IPS-18a (cell line): ENCODE measurements around the gene FBXW12.

ENCODE experiments used
- H3K27ac ChIP-seq: one replicate; pipeline ENCODE4 v1.5.1; 2013; ENCODE audit warnings: low read length
- H3K27me3 ChIP-seq: one replicate; pipeline ENCODE4 v1.6.1; 2013; ENCODE audit warnings: mild to moderate bottlenecking, low read length; ENCODE audit not compliant: control insufficient read depth, insufficient read depth
- H3K36me3 ChIP-seq: one replicate; pipeline ENCODE4 v1.6.1; 2013; ENCODE audit warnings: low read depth, low read length; ENCODE audit not compliant: control insufficient read depth
- H3K4me1 ChIP-seq: one replicate; pipeline ENCODE4 v1.6.1; 2013; ENCODE audit warnings: low read depth, low read length; ENCODE audit not compliant: control insufficient read depth
- H3K4me3 ChIP-seq: one replicate; pipeline ENCODE4 v1.5.1; 2013; ENCODE audit warnings: low read length
- H3K9ac ChIP-seq: one replicate; pipeline ENCODE4 v1.6.1; 2013; ENCODE audit warnings: mild to moderate bottlenecking, low read length, moderate library complexity
- H3K9me3 ChIP-seq: one replicate; pipeline ENCODE4 v1.6.1; 2013; ENCODE audit warnings: low read depth, low read length; ENCODE audit not compliant: control insufficient read depth

FBXW12 gene

GRCh38 chr3:48433472-48434118, 61.6 kb downstream of the FBXW12 start:
- no peak overlapping the region for H3K27ac ChIP-seq
- peaks cover 20% of the 10 kb centered on the region for H3K36me3 ChIP-seq

GRCh38 chr3:48434591-48435222, 62.7 kb downstream of the FBXW12 start:
- H3K27ac ChIP-seq: no peak overlapping the region
- peaks cover 20% of the 10 kb centered on the region for H3K36me3 ChIP-seq
- H3K4me1 ChIP-seq: peaks cover 8% of the 10 kb centered on the region
- H3K4me3 ChIP-seq: no peak overlapping the region
- H3K27me3 ChIP-seq: no peaks in the 10 kb centered on the region
- H3K9me3 ChIP-seq: no peaks in the 10 kb centered on the region
- no peak overlapping the region for H3K9ac ChIP-seq

More at GRCh38 chr3:48433472-48434118, 61.6 kb downstream of the FBXW12 start:
- Histone ChIP-seq H3K27me3 (no peaks in the 10 kb centered on the region), H3K9me3 (no peaks in the 10 kb centered on the region), H3K4me3 (no peak overlapping the region), H3K4me1 (peaks cover 8% of the 10 kb centered on the region), H3K9ac (no peak overlapping the region)

- Histone ChIP-seq H3K27me3 (no peaks in the 10 kb centered on the region), H3K27ac (no peak overlapping the region), H3K9ac (no peak overlapping the region), H3K4me3 (no peak overlapping the region), H3K9me3 (no peaks in the 10 kb centered on the region), H3K4me1 (peaks cover 8% of the 10 kb centered on the region), H3K36me3 (peaks cover 20% of the 10 kb centered on the region)
Observed at GRCh38 chr3:48435223-48435595, 63.2 kb downstream of the FBXW12 start.

GRCh38 chr3:48435774-48436476, 63.9 kb downstream of the FBXW12 start:
- Histone ChIP-seq H3K4me3 (no peak overlapping the region), H3K9ac (no peak overlapping the region)

GRCh38 chr3:48436477-48436787, 64.4 kb downstream of the FBXW12 start:
- Histone ChIP-seq H3K9ac (no peak overlapping the region), H3K27ac (no peak overlapping the region), H3K4me1 (peaks cover 4% of the 10 kb centered on the region)

More at GRCh38 chr3:48435774-48436476, 63.9 kb downstream of the FBXW12 start:
- Histone ChIP-seq H3K4me1 (peaks cover 3% of the 10 kb centered on the region), H3K36me3 (peaks cover 20% of the 10 kb centered on the region), H3K27me3 (no peaks in the 10 kb centered on the region), H3K27ac (no peak overlapping the region), H3K9me3 (no peaks in the 10 kb centered on the region)

GRCh38 chr3:48436855-48437254, 64.8 kb downstream of the FBXW12 start:
- Histone ChIP-seq H3K4me3 (no peak overlapping the region), H3K27me3 (no peaks in the 10 kb centered on the region), H3K4me1 (peaks cover 8% of the 10 kb centered on the region), H3K27ac (no peak overlapping the region), H3K9me3 (no peaks in the 10 kb centered on the region), H3K36me3 (peaks cover 21% of the 10 kb centered on the region), H3K9ac (no peak overlapping the region)

More at GRCh38 chr3:48436477-48436787, 64.4 kb downstream of the FBXW12 start:
- no peaks in the 10 kb centered on the region for H3K27me3 ChIP-seq
- H3K4me3 ChIP-seq: no peak overlapping the region
- no peaks in the 10 kb centered on the region for H3K9me3 ChIP-seq
- peaks cover 20% of the 10 kb centered on the region for H3K36me3 ChIP-seq

- Histone ChIP-seq H3K9me3 (no peaks in the 10 kb centered on the region), H3K27ac (no peak overlapping the region), H3K27me3 (no peaks in the 10 kb centered on the region), H3K36me3 (peaks cover 21% of the 10 kb centered on the region), H3K9ac (no peak overlapping the region), H3K4me3 (no peak overlapping the region), H3K4me1 (peaks cover 5% of the 10 kb centered on the region)
Observed at GRCh38 chr3:48437812-48438211, 65.8 kb downstream of the FBXW12 start.

GRCh38 chr3:48439820-48440589, 68.0 kb downstream of the FBXW12 start, which contains the start of the genes CCDC51 and TMA7:
TSS of gene CCDC51 (minus strand) at chr3:48440119. CDS start at chr3:48435128, 4,991 bp downstream.
TSS of gene TMA7 (plus strand) at chr3:48440257. CDS start at chr3:48440297, 40 bp downstream.
- H3K36me3 ChIP-seq: peaks cover 27% of the 10 kb centered on the region
- H3K9ac ChIP-seq: peak within 1 kb of the TSS; percentile 88
- H3K4me3 ChIP-seq: peak within 1 kb of the TSS; percentile 98
- peaks cover 5% of the 10 kb centered on the region for H3K4me1 ChIP-seq
- no peaks in the 10 kb centered on the region for H3K9me3 ChIP-seq
- H3K27me3 ChIP-seq: no peaks in the 10 kb centered on the region
- peak within 1 kb of the TSS; percentile 61 for H3K27ac ChIP-seq

GRCh38 chr3:48440590-48440958, 68.6 kb downstream of the FBXW12 start:
- Histone ChIP-seq H3K9ac (peak overlapping the region; percentile 88), H3K9me3 (no peaks in the 10 kb centered on the region), H3K27ac (peak overlapping the region; percentile 52), H3K27me3 (no peaks in the 10 kb centered on the region), H3K4me1 (peaks cover 5% of the 10 kb centered on the region), H3K36me3 (peaks cover 27% of the 10 kb centered on the region), H3K4me3 (peak overlapping the region; percentile 98)

- H3K4me3 ChIP-seq: peak overlapping the region; percentile 98
Observed at GRCh38 chr3:48441940-48442339, 69.9 kb downstream of the FBXW12 start.

More at GRCh38 chr3:48441940-48442339, 69.9 kb downstream of the FBXW12 start:
- H3K27ac ChIP-seq: no peak overlapping the region
- no peak overlapping the region for H3K9ac ChIP-seq
- no peaks in the 10 kb centered on the region for H3K9me3 ChIP-seq
- H3K36me3 ChIP-seq: peaks cover 27% of the 10 kb centered on the region
- H3K4me1 ChIP-seq: peaks cover 5% of the 10 kb centered on the region
- no peaks in the 10 kb centered on the region for H3K27me3 ChIP-seq
